Anterior cingulate cortex (tissue), 58 donors: ENCODE results near the gene DMD.
A peak's percentile ranks its signal among the peaks of the same experiment; 100 is the strongest.
"Not testable (repeated sequence)": the region's sequence is repeated elsewhere in the genome, so short reads cannot be mapped to it uniquely, and the experiment has no call there.

ENCODE experiments used
- DNase-seq, 58 donors: peaks; one replicate each; lab custom pipeline; 2025; lab: John Stamatoyannopoulos, UW

DMD gene

DNA sequence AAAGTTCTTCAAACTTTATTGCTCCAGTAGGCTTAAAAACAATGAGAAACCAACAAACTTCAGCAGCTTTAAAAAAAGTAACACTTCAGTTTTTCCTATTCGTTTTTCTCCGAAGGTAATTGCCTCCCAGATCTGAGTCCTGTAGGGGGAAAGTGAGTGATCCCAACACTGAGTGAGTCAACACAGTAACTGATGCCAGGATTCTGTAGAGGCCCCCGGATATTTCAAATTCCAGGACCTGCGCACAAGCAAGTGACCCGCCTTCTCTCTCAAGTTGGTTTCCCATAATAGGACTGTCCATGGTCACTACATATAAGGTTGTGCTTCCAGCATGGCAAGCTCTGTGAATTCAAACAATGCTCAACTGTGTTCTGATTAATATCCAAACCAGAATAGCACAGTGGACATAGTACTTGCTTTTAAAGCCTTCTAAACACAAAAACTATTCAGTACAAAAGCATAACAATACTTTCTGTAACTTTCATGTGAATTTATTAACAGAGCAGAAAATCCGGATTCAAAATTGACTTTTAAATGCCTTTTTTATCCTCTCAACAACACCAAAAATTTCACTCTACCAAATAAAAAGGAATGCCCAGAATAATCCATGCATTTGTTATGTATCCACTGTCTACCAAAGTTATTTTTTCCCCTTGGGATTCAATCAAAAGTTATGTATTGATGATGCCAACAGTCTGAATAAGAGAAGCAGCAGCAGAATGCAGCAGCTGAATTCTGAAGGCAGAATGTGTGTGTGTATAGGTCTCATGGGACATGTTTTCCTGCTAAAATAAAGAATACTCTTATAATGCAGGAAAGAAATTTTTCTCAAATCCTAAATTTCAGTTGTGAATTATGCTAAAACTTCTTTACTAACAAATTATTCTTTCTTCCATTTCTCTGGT, at the start of gene DMD:
Gene DMD, minus strand, starts transcription at position 194 of the 905 bp plus-strand sequence. CDS start 237 bp downstream, outside the sequence.
- DNase-seq = peak in 31 of 58 donors; percentile 0 to 52 (median 7)

DNA sequence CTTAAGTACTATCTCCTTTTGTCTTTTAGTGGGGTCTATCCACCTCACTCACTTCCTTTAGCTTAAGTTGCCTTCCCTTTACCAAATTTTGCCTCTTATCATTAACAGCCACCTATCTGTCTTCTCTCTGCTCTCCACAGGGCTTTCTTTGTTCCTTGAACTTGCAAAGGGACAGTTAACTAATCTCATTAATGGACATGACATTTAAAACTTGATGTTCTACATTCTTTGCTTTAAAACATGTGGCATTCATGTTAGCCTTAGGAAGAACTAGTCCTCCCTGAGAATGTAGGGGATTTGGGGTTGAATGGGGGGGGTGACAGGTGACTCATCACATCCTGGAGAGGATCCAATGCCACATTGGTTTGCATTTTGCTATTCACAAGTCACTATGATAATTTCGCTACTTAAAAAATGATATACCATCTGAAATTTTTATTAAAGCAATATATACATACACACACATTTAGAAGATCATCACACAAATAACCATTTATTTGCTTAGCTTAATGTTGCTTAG, 41.0 kb upstream of the DMD start:
- no peak for DNase-seq

DNA sequence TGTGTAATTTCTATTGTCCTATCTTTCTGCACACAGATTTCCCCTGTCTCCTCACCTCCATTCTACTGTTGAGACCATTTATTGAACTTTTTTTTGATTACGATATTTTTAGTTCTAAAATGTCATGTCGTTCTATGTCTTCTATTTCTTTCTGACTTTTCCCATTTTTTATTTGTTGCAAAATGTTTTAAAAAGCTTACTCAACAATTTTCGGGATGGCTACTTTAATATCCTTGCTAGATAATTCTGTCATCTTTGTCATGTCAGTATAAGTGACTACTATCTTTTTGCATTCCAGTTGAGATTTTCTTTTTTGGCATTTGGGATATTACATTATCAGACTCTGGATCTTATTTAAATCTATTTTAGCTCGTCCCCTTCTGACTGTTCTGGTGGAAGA, 7.5 kb upstream of the DMD start:
- no peak for DNase-seq

DNA sequence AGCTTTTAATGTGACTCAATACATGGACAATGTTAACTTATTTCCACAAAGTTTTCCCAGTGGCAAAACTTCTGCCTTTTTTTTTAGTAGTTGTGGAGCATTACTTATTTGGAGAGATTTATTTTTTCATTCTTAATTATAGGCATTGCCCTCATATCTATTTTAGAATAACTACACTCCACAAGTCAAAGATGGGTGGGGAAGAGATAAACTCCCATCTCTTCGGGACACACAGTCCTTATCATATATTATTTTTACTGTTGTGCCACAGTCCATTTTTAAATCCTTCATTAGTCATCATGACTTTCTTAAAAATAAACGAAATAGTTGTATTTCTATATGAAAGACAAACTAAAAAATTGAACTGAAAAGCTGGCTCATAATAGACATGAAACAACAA, 1.2 kb downstream of the DMD start:
- no peak for DNase-seq

DNA sequence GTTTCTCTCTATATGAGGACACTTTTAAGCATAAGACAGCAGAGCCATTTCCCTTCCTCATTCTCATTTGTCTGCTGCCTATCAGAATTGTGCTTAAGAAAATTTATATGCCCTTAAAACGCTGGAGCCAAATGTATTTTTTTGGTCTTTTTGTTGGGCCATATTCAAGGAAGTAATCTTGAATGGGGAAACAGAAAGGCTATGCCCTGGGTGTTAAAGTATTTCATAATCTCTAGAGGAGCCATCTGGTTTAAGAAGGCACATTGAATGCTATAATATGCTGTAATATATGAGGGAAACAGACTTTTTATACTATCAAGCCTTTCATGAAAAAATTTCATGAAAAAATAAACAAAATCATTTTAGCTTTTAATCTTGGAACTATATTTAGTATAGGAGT, 4.3 kb downstream of the DMD start:
- DNase-seq = no peak

DNA sequence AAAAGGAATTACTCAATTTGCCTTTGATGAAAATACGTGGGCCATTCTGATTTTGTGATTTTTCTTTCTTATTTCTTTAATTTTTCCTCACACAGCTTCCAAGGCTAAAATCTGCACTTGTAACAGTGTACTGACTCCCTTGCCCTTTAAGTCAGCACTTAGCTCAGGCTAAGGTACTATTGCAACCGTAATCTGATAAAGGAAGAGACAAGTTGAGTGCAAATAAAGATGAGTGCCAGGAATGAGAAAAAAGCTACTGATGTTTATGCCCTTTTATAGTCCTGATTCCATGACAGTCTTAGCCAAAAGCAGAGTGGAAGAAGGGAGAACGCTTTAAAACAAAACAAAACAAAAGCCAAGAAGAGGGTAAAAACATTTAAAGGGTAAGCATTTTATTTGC, 6.0 kb downstream of the DMD start:
- DNase-seq = no peak

DNA sequence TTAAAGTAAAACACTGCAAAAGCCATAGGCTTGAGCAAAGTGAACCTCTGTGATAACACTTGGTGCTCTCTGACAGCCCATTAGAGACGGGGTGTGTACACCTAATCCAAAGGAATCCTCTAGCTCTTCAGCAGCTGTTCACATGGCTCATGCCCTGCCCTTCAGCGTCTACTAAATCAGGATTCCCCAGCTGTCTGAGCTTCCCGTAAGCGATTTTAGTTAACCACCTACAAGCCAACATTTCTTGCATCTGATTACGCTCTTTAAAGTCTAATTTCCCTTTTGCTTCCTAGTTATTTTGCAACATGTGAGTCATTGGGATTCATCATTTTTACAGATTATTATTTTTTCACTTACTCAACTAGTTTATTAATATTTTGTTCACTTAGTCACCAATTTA, 6.5 kb downstream of the DMD start:
- DNase-seq = no peak

DNA sequence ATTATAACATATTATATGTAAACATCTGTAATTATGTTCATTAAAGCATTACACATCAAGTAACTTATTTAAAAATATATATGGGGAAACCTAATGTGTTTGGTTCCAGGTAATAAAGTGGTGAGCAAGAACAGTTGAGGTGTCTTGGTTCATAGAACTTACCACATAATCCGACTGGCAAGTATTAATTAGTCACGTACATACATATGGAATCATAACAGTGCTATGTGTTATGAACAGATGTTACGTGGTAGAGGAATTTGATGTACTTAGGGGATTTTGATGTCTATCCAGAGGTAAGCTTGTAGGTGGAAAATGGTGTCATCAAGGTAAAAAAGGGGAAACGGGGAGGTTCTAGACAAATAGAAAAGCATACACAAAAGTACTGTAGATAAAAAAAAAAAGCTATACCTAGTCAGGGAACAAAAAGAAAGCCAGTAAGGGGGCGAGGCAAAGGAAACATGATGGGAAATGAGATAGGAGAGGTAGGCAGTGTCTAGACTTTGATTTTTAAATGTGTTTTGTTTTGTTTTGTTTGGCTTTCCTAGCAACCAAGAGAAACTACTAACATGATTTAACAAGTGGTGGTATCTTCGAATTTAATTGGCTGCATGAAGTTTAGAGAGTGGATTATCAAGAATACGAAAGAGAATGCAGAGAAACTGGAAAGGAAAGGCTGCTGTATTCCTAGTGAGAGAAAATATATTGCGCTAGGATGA, 12.6 kb downstream of the DMD start:
- DNase-seq = no peak

DNA sequence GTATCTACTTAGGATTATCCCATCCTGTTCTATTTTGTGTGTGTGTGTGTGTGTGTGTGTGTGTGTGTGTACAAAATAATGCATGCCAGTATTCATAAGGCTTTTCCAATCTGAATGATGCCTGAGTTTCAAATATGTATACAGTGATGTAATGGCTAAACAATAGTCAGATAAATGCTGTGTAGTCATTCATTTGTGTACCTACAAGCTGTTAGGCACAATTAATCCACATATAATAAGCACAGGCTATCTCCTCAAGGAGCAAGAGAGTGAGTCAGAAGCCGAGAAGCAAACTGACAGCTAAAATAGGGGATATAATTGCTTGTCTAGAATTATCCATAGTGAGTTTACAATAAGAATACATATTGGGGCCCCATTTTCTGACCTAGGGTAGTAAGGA, 15.7 kb downstream of the DMD start:
- no peak for DNase-seq

DNA sequence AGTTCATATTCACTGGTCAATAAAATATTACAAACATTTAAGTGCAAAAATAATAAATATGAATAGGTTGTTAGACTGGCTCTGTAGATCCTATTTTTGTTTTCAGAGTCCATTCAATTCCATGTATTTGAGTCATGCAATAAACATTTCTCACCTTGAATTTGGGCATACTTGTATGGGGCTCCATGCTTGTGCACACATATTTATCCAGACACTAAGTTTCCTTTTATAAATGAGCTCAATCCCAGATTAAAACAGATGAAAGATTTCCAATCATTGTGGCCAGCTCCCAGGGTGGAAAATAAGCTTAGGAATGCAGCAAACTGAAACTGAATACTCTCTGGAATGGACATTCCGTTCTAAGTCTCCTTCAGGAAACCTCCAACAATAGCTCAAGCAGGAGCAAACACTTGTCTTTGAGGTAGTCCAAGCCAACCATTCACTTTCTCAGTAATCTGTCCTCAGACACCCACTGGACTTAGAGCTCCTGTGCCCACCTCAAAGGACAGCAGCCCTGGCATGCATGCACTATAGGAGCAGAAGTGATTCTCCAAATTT, 16.4 kb downstream of the DMD start:
- no peak for DNase-seq

DNA sequence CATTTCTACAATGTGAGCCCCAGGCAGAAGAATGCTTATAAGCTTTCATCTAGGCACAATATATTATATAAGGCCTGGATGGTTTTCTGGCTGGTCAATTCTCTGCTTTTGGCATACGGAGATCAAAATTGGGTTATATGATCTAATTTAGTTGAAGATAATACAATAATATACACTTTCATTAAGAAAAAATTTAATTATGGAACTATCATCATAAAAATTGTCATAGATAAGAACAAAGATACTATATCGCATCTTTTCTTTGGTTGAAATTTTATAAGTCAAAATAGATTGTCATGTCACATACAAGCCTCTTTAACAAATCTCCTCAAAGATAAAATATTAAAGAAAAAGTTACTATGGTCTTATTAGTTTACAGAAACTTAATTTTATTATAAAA, 17.1 kb downstream of the DMD start:
- no peak for DNase-seq

DNA sequence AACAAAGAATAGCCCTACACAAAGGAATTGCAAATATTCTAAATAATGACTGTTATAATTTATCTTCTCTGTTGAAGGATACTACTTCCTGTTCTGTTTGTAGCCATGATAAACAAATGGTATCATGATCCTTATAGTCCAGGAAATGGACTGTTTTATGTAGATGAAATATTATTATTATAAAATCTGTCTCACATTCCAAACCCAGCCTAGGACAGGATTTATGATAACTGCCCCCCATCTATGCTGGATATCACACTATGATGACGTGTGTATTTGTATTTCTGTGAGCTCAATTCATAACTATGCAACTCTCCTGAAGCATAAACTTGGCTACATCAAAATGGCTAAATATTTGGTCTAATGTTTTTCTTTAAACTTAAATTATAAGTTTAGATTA, 21.3 kb downstream of the DMD start:
- no peak for DNase-seq

DNA sequence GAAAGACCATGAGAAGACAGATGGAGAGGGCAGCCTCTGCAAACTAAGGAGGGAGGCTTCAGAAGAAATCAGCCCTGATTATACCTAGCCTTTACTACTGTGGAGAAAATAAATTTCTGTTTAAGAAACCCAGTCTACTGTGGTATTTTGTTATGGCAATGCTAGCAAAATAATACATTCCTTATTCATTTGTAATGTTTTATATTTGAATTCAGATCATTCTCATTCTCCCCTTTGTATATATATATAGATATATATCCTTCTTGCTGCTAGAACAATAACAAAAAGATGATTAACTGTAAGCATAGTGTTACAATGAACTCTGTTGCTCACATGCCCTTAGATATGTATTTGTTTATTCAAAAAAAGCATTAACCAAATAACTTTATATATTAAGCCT, 22.5 kb downstream of the DMD start:
- no peak for DNase-seq

DNA sequence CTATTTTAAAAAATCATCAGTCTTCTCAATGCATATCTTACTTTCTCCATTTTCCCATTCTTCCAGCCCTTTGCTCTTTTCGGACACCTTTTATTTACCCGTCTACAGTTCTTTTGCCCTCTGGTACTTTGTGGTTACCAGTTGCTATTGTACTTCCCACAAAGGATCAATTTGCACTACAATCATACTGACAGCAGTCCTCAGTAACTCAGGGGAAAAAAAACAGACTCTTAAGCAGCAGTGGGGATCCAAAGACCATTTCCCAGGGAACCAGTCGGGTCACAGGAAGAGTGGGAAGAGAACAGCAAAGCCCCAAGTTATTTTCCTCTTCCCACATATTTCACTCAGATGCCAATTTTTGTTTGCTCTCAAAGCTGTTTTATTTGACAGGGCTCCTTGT, 23.1 kb downstream of the DMD start:
- no peak for DNase-seq

DNA sequence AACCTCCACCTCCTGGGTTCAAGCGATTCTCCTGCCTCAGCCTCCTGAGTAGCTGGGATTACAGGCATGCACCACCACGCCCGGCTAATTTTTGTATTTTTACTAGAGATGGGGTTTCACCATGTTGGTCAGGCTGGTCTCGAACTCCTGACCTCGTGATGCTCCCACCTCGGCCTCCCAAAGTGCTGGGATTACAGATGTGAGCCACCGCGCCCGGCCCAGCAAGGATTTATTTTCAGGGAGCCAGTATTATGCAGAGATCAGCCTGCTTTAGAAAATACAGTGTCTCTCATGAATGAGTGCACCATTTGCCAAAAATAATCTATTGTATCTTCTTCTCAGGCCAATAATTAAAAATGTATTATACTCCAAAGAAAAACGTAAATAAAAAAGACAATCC, 26.5 kb downstream of the DMD start:
- not testable (repeated sequence) for DNase-seq

DNA sequence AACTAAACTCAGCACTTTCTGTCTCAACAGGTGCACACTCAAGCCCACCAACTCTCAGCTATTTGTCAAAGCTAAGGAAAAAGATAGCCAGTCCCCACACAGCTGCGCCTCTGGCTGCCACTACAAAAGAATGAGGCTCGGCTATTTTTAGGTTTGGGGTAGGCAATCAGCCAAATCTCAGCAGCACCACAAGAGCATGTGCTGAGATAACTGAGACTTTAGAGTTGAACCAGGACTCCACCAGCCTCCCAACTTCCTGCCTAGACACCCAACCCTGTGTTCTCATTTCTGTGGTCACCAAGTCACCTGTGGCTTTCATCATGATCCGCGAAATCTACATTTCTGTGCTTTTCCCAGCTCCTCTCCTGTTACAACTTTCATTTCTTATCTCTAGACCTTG, 28.0 kb downstream of the DMD start:
- DNase-seq = peak in 22 of 58 donors; percentile 0 to 25 (median 2)

DNA sequence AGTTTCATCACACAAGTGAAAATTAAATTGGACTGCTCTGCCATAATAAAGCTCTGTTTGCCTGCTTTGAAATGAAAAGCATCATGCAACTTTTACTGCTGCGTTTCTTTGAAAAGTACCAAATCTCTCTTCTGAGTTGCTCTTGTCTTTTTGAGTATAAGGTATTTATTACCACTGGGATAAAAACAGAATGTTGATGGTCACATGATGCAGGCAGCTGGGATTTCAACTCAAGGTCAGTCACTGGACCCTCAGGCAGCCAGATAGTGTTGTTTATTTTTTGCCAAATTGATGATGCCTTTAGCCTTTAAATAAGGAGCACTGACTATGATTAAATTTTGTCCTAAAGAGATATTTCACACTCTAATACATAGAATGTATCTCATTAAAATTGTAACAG, 32.7 kb downstream of the DMD start:
- no peak for DNase-seq

DNA sequence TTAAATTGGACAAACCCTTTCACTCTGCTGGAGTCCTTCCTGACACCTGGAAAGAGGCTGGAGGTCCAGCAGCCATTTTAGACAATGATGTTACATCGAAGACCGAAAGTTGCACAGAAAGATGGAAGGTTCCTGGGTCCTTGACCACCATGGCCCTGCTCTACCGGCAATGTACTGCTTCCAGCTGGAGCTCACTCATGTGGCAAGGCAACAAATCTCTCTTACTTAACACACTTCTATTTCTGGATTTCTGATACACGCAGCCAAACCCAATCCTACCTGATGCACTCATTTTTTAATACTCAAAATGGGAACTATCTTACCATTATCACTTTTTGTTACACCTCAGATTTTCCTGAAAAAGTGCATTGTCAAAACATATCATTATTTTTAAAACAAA, 33.1 kb downstream of the DMD start:
- no peak for DNase-seq

DNA sequence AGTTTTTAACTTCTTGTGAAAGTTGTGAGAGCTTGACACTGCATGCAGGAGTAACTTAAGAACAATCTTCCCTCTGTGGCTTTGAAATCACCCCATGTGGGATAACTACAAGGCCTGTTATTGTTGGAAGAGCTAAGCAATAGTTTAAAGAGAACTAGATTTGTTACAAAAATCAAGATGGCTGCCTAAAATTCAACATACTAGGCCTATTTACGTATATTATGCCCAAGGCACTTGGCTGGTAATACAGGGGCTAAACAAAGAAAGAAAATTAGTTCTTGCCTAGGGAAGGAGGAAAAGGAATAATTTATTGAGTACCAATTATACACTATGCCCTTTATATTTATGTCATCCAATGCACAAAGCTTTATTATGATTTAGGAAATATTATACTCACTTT, 36.1 kb downstream of the DMD start:
- DNase-seq = no peak

DNA sequence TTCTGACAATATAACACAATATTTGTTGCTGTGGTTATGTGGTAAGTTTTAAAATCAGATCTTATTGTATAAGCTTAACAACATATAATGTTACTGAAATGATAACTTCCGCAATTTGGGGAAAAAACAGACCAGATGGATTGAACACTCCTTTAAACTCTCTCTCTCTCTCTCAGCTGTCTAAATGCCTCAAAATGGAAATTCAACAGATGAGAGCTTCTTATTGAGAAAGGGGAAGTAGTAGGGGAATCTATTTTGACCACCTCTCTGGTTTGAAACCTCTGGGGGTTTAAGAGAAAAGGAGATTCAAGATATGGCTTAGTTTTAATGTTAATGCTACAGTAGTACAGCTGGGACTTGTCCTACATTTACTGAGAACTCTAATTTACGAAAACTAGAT, 40.3 kb downstream of the DMD start:
- no peak for DNase-seq

DNA sequence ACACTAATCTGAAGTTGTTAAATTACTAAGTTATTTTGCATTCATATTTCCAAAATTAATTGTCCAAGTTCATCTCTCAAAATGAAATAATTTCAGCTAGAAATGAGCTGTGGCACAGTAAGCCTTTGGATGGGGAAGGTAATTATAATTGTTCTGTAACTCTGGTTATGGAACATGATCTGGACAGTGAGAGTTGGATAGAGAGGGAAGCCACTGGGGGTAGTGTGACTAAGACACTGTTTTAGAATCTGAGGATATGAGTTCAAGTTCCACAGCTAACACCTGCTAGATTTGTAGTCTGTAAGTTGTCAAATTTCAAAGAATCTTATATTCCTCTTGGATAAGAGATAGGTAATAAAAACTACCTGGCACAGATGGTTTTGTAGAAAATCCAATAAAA, 49.5 kb downstream of the DMD start:
- DNase-seq = no peak
